Testis (tissue), 3 donors: ENCODE measurements around the gene CFDP1. TPM values are rescaled to one million over a fixed set of nuclear protein-coding genes. Genes with fewer than 3 reads are reported as not detected.

ENCODE experiments used
- DNase-seq: peaks from one replicate; pipeline ENCODE4 v3.0.0-alpha.2; 2019
- H3K27ac ChIP-seq, 2 donors: fragments of 200-600 bp; sonication (generic); one replicate each; pipeline ENCODE4 v1.5.1; 2019
- H3K27me3 ChIP-seq: fragments of 200-600 bp; sonication (generic); one replicate; pipeline ENCODE4 v1.5.1; 2019
- H3K36me3 ChIP-seq: fragments of 200-600 bp; sonication (generic); one replicate; pipeline ENCODE4 v1.5.1; 2017; ENCODE audit warnings: low read depth; ENCODE audit errors: missing control alignments
- H3K4me1 ChIP-seq: fragments of 200-600 bp; sonication (generic); one replicate; pipeline ENCODE4 v1.5.1; 2019
- H3K4me3 ChIP-seq, 2 donors: fragments of 200-600 bp; sonication (generic); one replicate each; pipeline ENCODE4 v1.5.1; 2017 to 2019
- H3K9me3 ChIP-seq: fragments of 200-600 bp; sonication (generic); one replicate; pipeline ENCODE4 v1.5.1; 2017
- CTCF ChIP-seq, 3 experiments: fragments of 450-650 bp in 2 of 3; fragments of 200-600 bp in 1 of 3; sonication (generic) in 1 of 3; IDR thresholded peaks; one replicate each; pipeline ENCODE4 v1.5.1; 2016 to 2019; ENCODE audit warnings: antibody characterized with exemption in 3 of 3, mild to moderate bottlenecking in 2 of 3, moderate library complexity in 1 of 3
- POLR2A ChIP-seq: fragments of 450-650 bp; IDR thresholded peaks from one replicate; pipeline ENCODE4 v1.6.1; 2017; ENCODE audit warnings: antibody characterized with exemption, mild to moderate bottlenecking, moderate library complexity
- WGBS, 2 donors: methylation state at CpG; one replicate each; pipeline ENCODE4 v1.1.5; 2018; 5-methylcytosine and 5-hydroxymethylcytosine counted together
- intact Hi-C: fragments of 100-400 bp; cut with DNase I; formaldehyde crosslinking; loops from one replicate; pipeline ENCODE4 v1.15.1; 2023; ENCODE audit warnings: low total_unique reads
- polyA plus RNA-seq: library from polyadenylated mRNA; stranded (reverse); fragments of 350-450 nt; fragmentation: Illumina TruSeq; extraction: RNeasy Lipid Tissue Mini Kit (QIAGEN cat#74804); gene quantifications from one replicate; pipeline ENCODE4 v1.2.3, GENCODE V29; 2014; ENCODE audit warnings: low read depth, low replicate concordance; ENCODE audit not compliant: insufficient read depth
- total RNA-seq, 2 donors: library from RNA; depleted of rRNA; stranded (reverse); fragments of >200 nt; gene quantifications; one replicate each; pipeline ENCODE4 v1.2.3, GENCODE V29; 2016

Gene CFDP1
- total and polyA plus RNA-seq, 3 donors from 2014 or later = 111 to 133 (median 127) TPM

- no peak overlapping the region for H3K27ac ChIP-seq
These were observed 54.7 kb downstream of the CFDP1 start for GRCh38 chr16:75378616-75379015.

GRCh38 chr16:75377729-75378386 lies 55.4 kb downstream of the CFDP1 start:
- WGBS, 2 donors = 32 to 36% methylated on average over 6 of the region's 6 CpGs
- Histone ChIP-seq H3K4me3 (no peak overlapping the region), H3K4me1 (peaks cover 7% of the 10 kb centered on the region), H3K27me3 (no peaks in the 10 kb centered on the region), H3K36me3 (no peaks in the 10 kb centered on the region), H3K9me3 (no peaks in the 10 kb centered on the region), H3K27ac (no peak overlapping the region)
- no peak for DNase-seq
- TF ChIP-seq CTCF (IDR thresholded peaks at IDR 0.05) (no peak), POLR2A (no peak)
- intact Hi-C loops = no loop called here

More at GRCh38 chr16:75378616-75379015, 54.7 kb downstream of the CFDP1 start:
- TF ChIP-seq POLR2A (no peak), CTCF (IDR thresholded peaks at IDR 0.05) (no peak)
- no peak for DNase-seq
- Histone ChIP-seq H3K4me3 (no peak overlapping the region), H3K36me3 (no peaks in the 10 kb centered on the region), H3K27me3 (no peaks in the 10 kb centered on the region), H3K4me1 (peaks cover 7% of the 10 kb centered on the region), H3K9me3 (no peaks in the 10 kb centered on the region)
- intact Hi-C loops = no loop called here
- WGBS, 2 donors = 86 to 98% methylated on average over 2 of the region's 2 CpGs

GRCh38 chr16:75376475-75377161 lies 56.7 kb downstream of the CFDP1 start:
- H3K27me3 ChIP-seq = no peaks in the 10 kb centered on the region
- no peak for DNase-seq
- H3K9me3 ChIP-seq = no peaks in the 10 kb centered on the region
- no peak overlapping the region for H3K4me3 ChIP-seq
- H3K36me3 ChIP-seq = no peaks in the 10 kb centered on the region
- no peak overlapping the region for H3K27ac ChIP-seq
- intact Hi-C loops = no loop called here
- peaks cover 7% of the 10 kb centered on the region for H3K4me1 ChIP-seq
- WGBS, 2 donors = 86 to 90% methylated on average over 7 of the region's 7 CpGs
- TF ChIP-seq POLR2A = no peak
- no peak for TF ChIP-seq CTCF (IDR thresholded peaks at IDR 0.05)

GRCh38 chr16:75374388-75374787 lies 58.9 kb downstream of the CFDP1 start:
- intact Hi-C loops = no loop called here
- no peak for TF ChIP-seq CTCF (IDR thresholded peaks at IDR 0.05)
- no peak for TF ChIP-seq POLR2A
- H3K36me3 ChIP-seq = no peaks in the 10 kb centered on the region
- no peak for DNase-seq
- no peak overlapping the region for H3K4me3 ChIP-seq
- peaks cover 7% of the 10 kb centered on the region for H3K4me1 ChIP-seq
- no peaks in the 10 kb centered on the region for H3K9me3 ChIP-seq
- H3K27me3 ChIP-seq = no peaks in the 10 kb centered on the region
- 96 to 97% methylated on average over 2 of the region's 2 CpGs for WGBS, 2 donors
- H3K27ac ChIP-seq = no peak overlapping the region
